Bladder microvascular endothelial cell (primary cell): ENCODE measurements around the gene LNX2. TPM values are rescaled to one million over a fixed set of nuclear protein-coding genes. Genes with fewer than 3 reads are reported as not detected.

ENCODE experiments used
- total RNA-seq: library from RNA; depleted of rRNA; stranded (reverse); fragments of >200 nt; gene quantifications from 2 replicates; pipeline ENCODE4 v1.2.3, GENCODE V29; 2014

Gene LNX2
- 7.0 and 15.7 TPM in 2 replicates for total RNA-seq

GRCh38 chr13:27620377-27621115, at the start of gene LNX2:
Gene LNX2 (minus strand): TSS chr13:27620529. CDS start chr13:27581703, 38,826 bp downstream.

DNA sequence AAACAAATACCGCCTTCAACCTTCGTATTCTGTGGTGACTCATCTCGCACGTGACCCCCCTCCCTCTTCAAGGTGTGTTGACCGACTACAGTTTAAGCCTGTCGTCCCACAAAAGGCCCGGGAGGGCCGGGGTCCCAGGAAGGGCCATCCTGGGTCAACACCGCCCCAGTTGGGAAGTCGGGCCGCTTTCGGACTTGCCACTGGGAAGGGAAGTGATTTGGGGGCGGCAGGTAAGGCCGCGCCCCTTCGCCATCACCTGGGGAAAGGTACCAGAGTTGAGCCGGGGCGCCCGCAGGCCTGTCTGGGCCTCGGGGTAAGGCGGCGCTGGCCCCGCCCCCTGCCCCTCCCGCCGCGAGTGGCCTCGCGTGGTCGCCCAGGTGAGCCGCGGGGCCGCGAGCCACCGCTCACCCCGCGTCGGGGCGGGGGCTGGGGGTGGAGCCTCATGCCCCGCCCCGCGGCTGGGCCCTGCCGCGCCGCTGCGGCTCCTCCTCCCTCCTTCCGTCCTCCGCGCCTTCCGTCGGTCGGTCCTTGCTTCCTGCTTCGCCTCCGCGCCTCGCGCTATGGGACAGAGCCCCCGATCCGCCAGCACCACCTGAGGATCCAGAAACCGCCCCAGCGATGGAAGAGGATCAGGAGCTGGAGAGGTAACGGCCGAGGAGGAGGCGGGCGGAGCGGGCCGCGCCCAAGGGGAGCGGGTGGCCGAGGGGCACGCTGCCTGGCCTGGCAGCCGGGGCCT, 1.2 kb upstream of the LNX2 start, which contains the start of gene POLR1D:
Gene POLR1D (plus strand): TSS at position 527 of the 736 bp plus-strand sequence. CDS start 92 bp downstream, at position 619.

Other genes with a start within 250 kb of the LNX2 start
- gene GTF3A, start 195.9 kb downstream of the LNX2 start, total RNA-seq, result 86.0 and 89.0 TPM in 2 replicates
- 39.2 and 42.7 TPM in 2 replicates for gene MTIF3, start 170.0 kb downstream of the LNX2 start, total RNA-seq
- gene POLR1D, start 1.4 kb upstream of the LNX2 start, total RNA-seq, result 61.7 and 65.8 TPM in 2 replicates
- gene GSX1, start 172.0 kb upstream of the LNX2 start, total RNA-seq, result not detected in 2 replicates